Neural crest cell (in vitro differentiated cells): ENCODE data around the gene SRP14. TPM values are rescaled to one million over a fixed set of nuclear protein-coding genes. Genes with fewer than 3 reads are reported as not detected.
"Not testable (repeated sequence)": the region's sequence is repeated elsewhere in the genome, so short reads cannot be mapped to it uniquely, and the experiment has no call there.

Experiments
- DNase-seq: peaks from one replicate; pipeline ENCODE4 v3.0.0; 2021; ENCODE audit warnings: low read depth, mixed read lengths, low spot score
- H3K27ac Mint-ChIP-seq: one replicate; pipeline ENCODE4 v1.8.0; 2021; ENCODE audit warnings: mild to moderate bottlenecking, mixed read lengths; ENCODE audit not compliant: unreplicated experiment
- H3K27me3 Mint-ChIP-seq: 2 replicates; pipeline ENCODE4 v1.8.0; 2021; ENCODE audit warnings: low read depth, mild to moderate bottlenecking, mixed read lengths
- H3K36me3 Mint-ChIP-seq: 2 replicates; pipeline ENCODE4 v1.8.0; 2021; ENCODE audit warnings: low read depth, mild to moderate bottlenecking, mixed read lengths
- H3K4me1 Mint-ChIP-seq: 2 replicates; pipeline ENCODE4 v1.8.0; 2021; ENCODE audit warnings: mixed read lengths
- H3K4me3 Mint-ChIP-seq: one replicate; pipeline ENCODE4 v1.8.0; 2021; ENCODE audit warnings: mild to moderate bottlenecking, mixed read lengths
- H3K9me3 Mint-ChIP-seq: 2 replicates; pipeline ENCODE4 v1.8.0; 2021; ENCODE audit warnings: mixed read lengths
- total RNA-seq: library from RNA; stranded (reverse); gene quantifications from 2 replicates; pipeline ENCODE4 v1.2.1, GENCODE V29; 2021
- TF ChIP-seq, protein P1 (sequence below): fragments of 200-600 bp; sonication (generic); conservative IDR thresholded peaks from 2 replicates; pipeline ENCODE4 v1.5.0; 2021; ENCODE audit warnings: antibody characterized with exemption, mild to moderate bottlenecking

SRP14 gene
- total RNA-seq, 1 donor from 2014 or later: 229 TPM

DNA sequence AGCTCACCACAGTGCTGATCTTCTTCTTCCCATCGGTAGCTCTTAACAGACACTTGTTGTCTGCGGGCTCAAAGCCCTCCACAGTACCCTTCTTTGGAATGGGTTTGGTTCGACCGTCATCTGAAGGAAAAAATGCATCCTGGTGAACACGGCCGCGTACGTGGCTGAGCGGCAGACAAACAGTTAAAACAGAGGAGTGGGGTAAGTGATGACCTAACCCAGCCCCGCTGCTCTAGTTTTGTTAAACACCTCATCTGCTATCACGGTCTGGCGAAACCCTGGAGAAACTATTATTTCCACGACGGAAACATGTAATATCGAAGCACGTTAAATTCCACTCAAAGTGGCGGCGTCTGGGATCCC is 725 bp downstream of the SRP14 start:
- Mint-ChIP-seq H3K36me3 (peaks cover 5% of the 10 kb centered on the region), H3K9me3 (no peaks in the 10 kb centered on the region), H3K4me3 (peak overlapping the region; percentile 99), H3K27me3 (no peaks in the 10 kb centered on the region), H3K4me1 (peaks cover 36% of the 10 kb centered on the region), H3K27ac (peak overlapping the region; percentile 96)
- TF ChIP-seq, protein P1, sequence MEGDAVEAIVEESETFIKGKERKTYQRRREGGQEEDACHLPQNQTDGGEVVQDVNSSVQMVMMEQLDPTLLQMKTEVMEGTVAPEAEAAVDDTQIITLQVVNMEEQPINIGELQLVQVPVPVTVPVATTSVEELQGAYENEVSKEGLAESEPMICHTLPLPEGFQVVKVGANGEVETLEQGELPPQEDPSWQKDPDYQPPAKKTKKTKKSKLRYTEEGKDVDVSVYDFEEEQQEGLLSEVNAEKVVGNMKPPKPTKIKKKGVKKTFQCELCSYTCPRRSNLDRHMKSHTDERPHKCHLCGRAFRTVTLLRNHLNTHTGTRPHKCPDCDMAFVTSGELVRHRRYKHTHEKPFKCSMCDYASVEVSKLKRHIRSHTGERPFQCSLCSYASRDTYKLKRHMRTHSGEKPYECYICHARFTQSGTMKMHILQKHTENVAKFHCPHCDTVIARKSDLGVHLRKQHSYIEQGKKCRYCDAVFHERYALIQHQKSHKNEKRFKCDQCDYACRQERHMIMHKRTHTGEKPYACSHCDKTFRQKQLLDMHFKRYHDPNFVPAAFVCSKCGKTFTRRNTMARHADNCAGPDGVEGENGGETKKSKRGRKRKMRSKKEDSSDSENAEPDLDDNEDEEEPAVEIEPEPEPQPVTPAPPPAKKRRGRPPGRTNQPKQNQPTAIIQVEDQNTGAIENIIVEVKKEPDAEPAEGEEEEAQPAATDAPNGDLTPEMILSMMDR: no peak
- DNase-seq: no peak

DNA sequence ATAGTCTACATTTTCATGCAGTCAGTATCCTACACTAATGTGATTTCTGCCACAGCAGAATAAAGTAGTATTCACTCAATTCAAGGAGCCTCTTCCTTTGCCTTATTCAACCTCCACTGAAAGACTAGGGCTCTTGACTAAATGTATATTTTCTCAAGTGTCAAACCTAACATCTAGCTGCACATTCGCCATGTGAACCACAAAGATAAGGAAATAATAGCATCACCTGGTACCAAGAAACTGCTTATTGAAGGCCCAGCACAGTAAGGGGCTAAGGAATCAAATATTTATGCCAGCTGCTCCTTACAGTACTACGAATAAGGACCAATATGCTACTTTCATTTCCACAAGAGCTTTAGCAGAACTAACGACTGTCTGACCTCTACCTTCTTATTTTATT is 1.3 kb downstream of the SRP14 start:
- no peaks in the 10 kb centered on the region for H3K9me3 Mint-ChIP-seq
- H3K27ac Mint-ChIP-seq: peak overlapping the region; percentile 96
- TF ChIP-seq, protein P1: no peak
- no peak for DNase-seq
- H3K4me3 Mint-ChIP-seq: peak overlapping the region; percentile 99
- no peaks in the 10 kb centered on the region for H3K27me3 Mint-ChIP-seq
- peaks cover 36% of the 10 kb centered on the region for H3K4me1 Mint-ChIP-seq
- peaks cover 5% of the 10 kb centered on the region for H3K36me3 Mint-ChIP-seq

DNA sequence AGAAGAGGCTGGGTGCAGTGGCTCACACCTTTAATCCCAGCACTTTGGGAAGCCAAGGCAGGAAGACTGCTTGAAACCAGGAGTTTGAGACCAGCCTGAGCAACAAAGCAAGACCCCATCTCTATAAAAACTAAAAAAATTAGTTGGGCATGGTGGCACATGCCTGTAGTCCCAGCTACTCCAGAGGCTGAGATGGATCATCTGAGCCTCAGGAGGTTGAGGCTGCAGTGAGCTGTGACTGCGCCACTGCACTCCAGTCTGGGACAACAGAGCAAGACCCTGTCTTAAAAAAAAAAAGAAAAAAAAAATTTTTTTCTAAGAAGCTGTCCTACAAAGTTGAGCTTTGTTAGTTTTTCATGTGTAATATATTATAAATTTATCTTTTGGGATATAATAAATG is 3.8 kb downstream of the SRP14 start:
- not testable (repeated sequence) for H3K9me3 Mint-ChIP-seq, H3K4me3 Mint-ChIP-seq, H3K27me3 Mint-ChIP-seq, DNase-seq, H3K27ac Mint-ChIP-seq
- Mint-ChIP-seq H3K4me1 (peaks cover 37% of the 10 kb centered on the region), H3K36me3 (peaks cover 12% of the 10 kb centered on the region)

DNA sequence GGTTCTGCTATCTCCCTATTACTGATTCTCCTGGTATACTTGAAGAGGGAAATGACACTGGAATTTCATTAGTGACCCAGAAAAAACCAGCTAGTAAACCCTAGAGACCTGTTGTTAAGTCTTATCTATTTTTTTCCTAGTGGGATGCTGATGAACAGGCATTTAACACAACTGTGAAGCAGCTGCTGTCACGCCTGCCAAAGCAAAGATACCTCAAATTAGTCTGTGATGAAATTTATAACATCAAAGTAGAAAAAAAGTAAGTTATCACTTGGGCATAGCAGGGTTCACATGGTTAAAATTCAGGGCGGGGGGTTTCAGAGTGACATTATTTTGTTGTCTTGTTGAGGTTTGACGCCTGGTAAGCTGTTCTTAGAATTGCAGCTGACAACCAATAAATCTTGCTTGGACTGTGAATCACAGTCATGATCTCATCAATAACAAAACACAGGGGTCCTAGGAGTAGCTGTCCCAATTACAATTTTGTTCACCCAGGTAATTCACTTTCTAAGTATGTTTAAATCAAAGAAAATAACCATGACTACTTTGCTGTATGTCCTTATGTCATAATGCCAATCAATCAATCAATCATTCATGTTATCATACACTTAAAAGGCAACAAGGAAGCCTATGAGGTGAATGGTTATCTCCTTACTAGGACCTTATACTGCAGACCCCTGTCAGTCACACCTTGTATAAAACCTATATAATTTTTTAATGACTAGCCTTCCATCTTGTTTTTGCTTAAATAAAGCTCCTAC is 4.6 kb downstream of the SRP14 start:
- DNase-seq: no peak
- H3K4me3 Mint-ChIP-seq: no peak overlapping the region
- peaks cover 12% of the 10 kb centered on the region for H3K36me3 Mint-ChIP-seq
- TF ChIP-seq, protein P1: no peak
- H3K27me3 Mint-ChIP-seq: no peaks in the 10 kb centered on the region
- H3K27ac Mint-ChIP-seq: no peak overlapping the region
- peaks cover 39% of the 10 kb centered on the region for H3K4me1 Mint-ChIP-seq
- H3K9me3 Mint-ChIP-seq: no peaks in the 10 kb centered on the region

DNA sequence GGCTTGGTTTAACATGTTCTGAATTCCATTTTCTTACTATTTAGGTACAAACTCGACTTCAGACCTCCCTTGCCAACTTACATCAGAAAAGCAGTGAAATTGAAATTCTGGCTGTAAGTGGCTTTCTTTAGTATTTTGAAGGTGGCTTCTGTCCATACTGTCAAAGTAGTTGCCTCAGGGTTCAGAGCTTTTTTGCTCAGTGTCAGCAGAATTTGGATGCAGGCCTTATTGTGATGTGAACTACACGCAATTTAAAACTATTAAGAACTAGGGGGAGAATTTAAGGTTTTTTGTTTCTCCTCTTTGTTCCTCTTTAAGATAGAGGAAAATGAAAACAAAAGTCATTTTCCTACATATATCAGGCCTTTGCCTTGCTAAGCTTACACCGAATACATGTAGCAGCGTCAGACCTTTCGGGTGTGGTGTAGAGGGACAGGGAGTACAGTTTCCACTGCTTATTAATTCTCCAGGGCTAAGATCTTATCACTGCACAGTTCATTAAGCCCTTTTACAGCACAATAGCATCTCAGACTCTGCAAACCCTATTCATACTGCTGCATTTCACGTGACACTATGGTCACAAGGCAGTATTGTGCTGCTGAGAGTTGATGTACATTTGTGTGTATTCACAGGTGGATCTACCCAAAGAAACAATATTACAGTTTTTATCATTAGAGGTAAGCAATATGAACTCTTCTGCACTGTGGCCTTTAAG is 6.7 kb downstream of the SRP14 start:
- no peak for DNase-seq
- H3K27ac Mint-ChIP-seq: no peak overlapping the region
- H3K4me3 Mint-ChIP-seq: no peak overlapping the region
- TF ChIP-seq, protein P1: no peak
- H3K9me3 Mint-ChIP-seq: no peaks in the 10 kb centered on the region
- H3K36me3 Mint-ChIP-seq: peaks cover 10% of the 10 kb centered on the region
- H3K27me3 Mint-ChIP-seq: no peaks in the 10 kb centered on the region
- H3K4me1 Mint-ChIP-seq: peaks cover 32% of the 10 kb centered on the region

DNA sequence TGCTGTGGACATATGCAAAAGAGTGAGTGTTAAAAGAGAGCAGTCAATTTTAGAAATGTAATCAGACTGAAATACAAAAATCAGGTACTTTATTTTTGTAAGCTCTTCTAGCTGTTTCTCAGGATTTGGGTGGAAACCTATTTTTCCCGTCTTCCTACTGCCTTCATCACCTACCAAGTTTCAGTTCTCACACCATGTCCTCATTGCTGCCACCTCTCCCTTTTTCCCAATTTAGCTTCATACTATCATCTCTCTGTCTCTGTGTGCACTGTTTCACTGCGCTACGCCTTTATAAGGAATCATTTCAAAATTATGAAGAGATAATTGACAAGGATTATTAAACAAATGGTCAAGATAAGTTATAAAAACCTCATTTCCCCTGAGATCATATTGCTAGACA is 7.7 kb downstream of the SRP14 start:
- Mint-ChIP-seq H3K36me3 (peaks cover 15% of the 10 kb centered on the region), H3K27ac (no peak overlapping the region), H3K4me3 (no peak overlapping the region), H3K27me3 (no peaks in the 10 kb centered on the region), H3K9me3 (no peaks in the 10 kb centered on the region), H3K4me1 (peaks cover 24% of the 10 kb centered on the region)
- DNase-seq: no peak
- TF ChIP-seq, protein P1: no peak
